Progenitor cell of endocrine pancreas (in vitro differentiated cells): ENCODE results near the gene CCL5. TPM values are rescaled to one million over a fixed set of nuclear protein-coding genes. Genes with fewer than 3 reads are reported as not detected.

Source experiments
- DNase-seq: peaks from one replicate; pipeline ENCODE4 v3.0.0; 2021; ENCODE audit warnings: low spot score; ENCODE audit not compliant: unreplicated experiment
- H3K27ac Mint-ChIP-seq: 2 replicates; pipeline ENCODE4 v1.8.0; 2021; ENCODE audit warnings: mild to moderate bottlenecking, moderate library complexity, mixed read lengths
- H3K27me3 Mint-ChIP-seq: 2 replicates; pipeline ENCODE4 v1.8.0; 2021; ENCODE audit warnings: mixed read lengths
- H3K36me3 Mint-ChIP-seq: 2 replicates; pipeline ENCODE4 v1.8.0; 2022; ENCODE audit warnings: mixed read lengths; ENCODE audit not compliant: insufficient read depth
- H3K4me1 Mint-ChIP-seq: 2 replicates; pipeline ENCODE4 v1.8.0; 2021; ENCODE audit warnings: low read depth, mixed read lengths
- H3K4me3 Mint-ChIP-seq: 2 replicates; pipeline ENCODE4 v1.8.0; 2021; ENCODE audit warnings: low read depth, mild to moderate bottlenecking, moderate library complexity, mixed read lengths
- H3K9me3 Mint-ChIP-seq: 2 replicates; pipeline ENCODE4 v1.8.0; 2021; ENCODE audit warnings: low read depth, mixed read lengths
- long read RNA-seq: library from polyadenylated mRNA; unstranded; transcript quantifications from one replicate; pipeline ENCODE4 v2.0.0, GENCODE V29; 2020
- total RNA-seq: library from RNA; stranded (reverse); gene quantifications from 2 replicates; pipeline ENCODE4 v1.2.1, GENCODE V29; 2021
- TF ChIP-seq, protein P1 (sequence below): fragments of 200-600 bp; sonication (generic); IDR thresholded peaks from one replicate; pipeline ENCODE4 v1.5.0; 2021; ENCODE audit warnings: antibody characterized with exemption, mild to moderate bottlenecking; ENCODE audit not compliant: unreplicated experiment

CCL5 gene
- total RNA-seq = not detected in 2 replicates
- long read RNA-seq = 0 reads

DNA sequence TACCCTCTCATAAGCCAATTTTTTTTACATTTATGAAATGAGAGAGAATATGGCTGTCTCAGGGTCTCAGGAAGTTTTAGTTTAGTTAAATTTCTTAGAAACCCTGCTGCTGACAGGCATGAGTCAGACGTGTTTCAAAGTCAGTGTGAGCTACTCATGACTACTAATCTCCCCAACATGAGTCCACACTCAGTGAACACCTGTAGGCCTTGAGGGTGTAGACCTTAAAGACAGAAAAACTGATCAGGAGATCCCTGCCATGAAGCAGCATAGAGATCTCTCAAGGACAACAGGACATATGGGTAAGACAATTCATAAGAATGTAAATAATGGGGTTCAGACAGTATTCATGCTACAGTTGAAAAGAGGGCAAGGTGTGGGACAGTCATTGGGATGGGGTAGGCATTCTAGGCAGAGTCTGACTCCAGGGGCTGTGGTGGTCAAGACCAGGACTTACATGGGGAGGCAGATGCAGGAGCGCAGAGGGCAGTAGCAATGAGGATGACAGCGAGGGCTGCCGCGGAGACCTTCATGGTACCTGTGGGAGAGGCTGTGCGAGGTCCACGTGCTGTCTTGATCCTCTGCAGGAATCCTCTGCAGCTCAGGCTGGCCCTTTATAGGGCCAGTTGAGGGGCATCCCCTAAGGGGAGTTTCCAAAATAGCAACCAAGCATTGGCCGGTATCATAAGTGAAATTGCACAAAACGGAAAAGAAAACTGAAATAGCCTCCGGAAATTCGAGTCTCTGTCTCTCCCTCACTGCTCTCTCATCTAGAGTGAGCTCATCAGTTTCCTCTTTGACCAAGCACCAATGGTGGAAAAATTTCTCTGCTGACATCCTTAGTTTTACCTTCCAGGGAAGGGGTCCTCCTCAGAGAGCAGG lies at the start of gene CCL5:
TSS of gene CCL5 (minus strand) at position 588 of the 882 bp plus-strand sequence.
- Mint-ChIP-seq H3K27ac (peak within 1 kb of the TSS; percentile 83), H3K9me3 (no peaks in the 10 kb centered on the region), H3K4me3 (no peak within 1 kb of the TSS), H3K4me1 (peaks cover 2% of the 10 kb centered on the region), H3K36me3 (no peaks in the 10 kb centered on the region), H3K27me3 (peaks cover 3% of the 10 kb centered on the region)
- no peak for DNase-seq
- TF ChIP-seq, protein P1, sequence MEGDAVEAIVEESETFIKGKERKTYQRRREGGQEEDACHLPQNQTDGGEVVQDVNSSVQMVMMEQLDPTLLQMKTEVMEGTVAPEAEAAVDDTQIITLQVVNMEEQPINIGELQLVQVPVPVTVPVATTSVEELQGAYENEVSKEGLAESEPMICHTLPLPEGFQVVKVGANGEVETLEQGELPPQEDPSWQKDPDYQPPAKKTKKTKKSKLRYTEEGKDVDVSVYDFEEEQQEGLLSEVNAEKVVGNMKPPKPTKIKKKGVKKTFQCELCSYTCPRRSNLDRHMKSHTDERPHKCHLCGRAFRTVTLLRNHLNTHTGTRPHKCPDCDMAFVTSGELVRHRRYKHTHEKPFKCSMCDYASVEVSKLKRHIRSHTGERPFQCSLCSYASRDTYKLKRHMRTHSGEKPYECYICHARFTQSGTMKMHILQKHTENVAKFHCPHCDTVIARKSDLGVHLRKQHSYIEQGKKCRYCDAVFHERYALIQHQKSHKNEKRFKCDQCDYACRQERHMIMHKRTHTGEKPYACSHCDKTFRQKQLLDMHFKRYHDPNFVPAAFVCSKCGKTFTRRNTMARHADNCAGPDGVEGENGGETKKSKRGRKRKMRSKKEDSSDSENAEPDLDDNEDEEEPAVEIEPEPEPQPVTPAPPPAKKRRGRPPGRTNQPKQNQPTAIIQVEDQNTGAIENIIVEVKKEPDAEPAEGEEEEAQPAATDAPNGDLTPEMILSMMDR = no peak

DNA sequence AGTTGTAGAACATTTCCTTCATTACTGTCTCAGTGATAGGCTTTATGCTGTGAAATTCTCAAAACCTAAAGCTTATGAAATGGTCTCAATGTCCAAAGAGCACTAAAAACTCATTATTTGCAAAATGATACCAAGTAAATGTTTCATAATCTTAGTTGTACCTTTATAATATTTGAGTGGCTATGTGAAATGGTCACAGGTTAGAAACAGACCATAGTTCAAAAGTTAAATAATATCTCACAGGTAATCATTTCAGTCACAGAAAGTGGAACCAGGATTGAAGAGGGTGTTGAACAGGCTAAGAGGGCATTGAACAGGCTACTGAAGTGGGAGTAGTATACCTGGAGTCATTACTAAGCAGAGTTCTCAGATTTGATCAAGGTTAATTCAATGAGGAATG lies 47.6 kb upstream of the CCL5 start:
- no peak for DNase-seq
- no peak overlapping the region for H3K4me3 Mint-ChIP-seq
- TF ChIP-seq, protein P1 = no peak
- no peaks in the 10 kb centered on the region for H3K36me3 Mint-ChIP-seq
- H3K27me3 Mint-ChIP-seq = no peaks in the 10 kb centered on the region
- H3K27ac Mint-ChIP-seq = peak overlapping the region; percentile 51
- H3K4me1 Mint-ChIP-seq = peaks cover 15% of the 10 kb centered on the region
- H3K9me3 Mint-ChIP-seq = no peaks in the 10 kb centered on the region

DNA sequence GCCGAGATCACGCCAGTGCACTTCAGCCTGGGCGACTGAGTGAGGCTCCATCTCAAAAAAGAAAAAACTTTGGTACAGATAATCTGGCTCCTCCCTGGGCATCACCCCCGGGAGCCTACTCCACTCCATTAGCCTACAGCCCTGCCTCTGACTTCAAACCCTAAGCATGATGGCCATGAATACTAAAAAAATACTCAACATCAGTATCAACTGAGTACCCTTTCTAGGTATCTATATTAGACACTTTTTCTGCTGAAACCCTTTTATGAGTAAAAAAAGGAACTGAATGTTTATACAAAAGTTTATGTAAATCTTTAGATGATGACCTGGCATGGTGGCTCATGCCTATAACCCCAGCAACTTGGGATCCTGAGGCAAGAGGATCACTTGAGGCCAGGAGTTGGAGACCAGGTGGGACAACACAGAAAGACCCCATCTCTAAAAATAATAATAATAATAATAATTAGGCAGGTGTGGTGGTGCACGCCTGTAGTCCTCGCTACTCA lies 43.5 kb upstream of the CCL5 start:
- H3K4me3 Mint-ChIP-seq = no peak overlapping the region

DNA sequence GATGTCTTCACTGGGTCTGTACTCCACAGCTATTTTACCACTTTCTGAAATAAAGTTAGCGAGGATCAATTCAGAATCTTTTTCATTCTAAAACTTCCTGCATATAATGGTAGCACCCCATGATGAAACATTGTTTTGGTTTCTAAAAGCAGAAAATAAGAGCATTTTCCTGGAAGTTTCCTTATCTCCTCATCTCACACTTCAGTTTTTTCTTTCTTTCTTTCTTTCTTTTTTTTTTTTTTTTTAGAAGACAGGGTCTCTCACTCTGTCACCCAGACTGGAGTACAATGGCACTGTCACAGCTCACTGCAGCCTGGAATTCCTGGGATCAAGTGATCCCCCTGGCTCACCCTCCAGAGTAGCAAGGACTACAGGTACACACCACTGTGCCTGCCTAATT lies 40.1 kb upstream of the CCL5 start:
- Mint-ChIP-seq H3K27me3 (no peaks in the 10 kb centered on the region), H3K27ac (no peak overlapping the region), H3K4me3 (no peak overlapping the region), H3K9me3 (no peaks in the 10 kb centered on the region), H3K4me1 (no peaks in the 10 kb centered on the region), H3K36me3 (peaks cover 4% of the 10 kb centered on the region)
- TF ChIP-seq, protein P1 = no peak
- DNase-seq = no peak

More for the DNA sequence above, 43.5 kb upstream of the CCL5 start:
- no peaks in the 10 kb centered on the region for H3K9me3 Mint-ChIP-seq
- H3K4me1 Mint-ChIP-seq = no peaks in the 10 kb centered on the region
- no peak for DNase-seq
- H3K36me3 Mint-ChIP-seq = peaks cover 3% of the 10 kb centered on the region
- no peak overlapping the region for H3K27ac Mint-ChIP-seq
- TF ChIP-seq, protein P1 = no peak
- H3K27me3 Mint-ChIP-seq = no peaks in the 10 kb centered on the region

DNA sequence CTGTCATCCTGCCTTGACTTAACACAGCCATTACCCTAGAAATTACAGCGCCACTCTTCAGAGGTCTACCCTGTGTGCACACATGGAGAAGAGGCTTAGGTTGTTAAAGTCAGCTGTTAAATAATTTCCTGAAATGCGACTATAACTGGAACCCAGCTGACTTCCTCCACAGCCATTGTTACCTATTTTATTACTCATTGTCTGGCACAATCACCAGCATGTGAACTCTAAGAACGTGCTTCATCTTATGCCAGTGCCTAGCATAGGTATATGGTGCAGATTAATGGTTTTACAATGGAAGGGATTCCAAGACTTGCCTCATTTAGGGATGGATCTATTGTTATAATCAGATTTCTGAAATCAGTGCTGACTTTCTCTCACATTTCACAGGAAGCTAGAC lies 38.5 kb upstream of the CCL5 start:
- Mint-ChIP-seq H3K27ac (no peak overlapping the region), H3K36me3 (peaks cover 4% of the 10 kb centered on the region), H3K4me3 (no peak overlapping the region), H3K27me3 (no peaks in the 10 kb centered on the region), H3K9me3 (peaks cover 5% of the 10 kb centered on the region), H3K4me1 (no peaks in the 10 kb centered on the region)
- no peak for DNase-seq
- TF ChIP-seq, protein P1 = no peak
